ENCODE data around the gene PRPF8.

The PRPF8 gene

DNA sequence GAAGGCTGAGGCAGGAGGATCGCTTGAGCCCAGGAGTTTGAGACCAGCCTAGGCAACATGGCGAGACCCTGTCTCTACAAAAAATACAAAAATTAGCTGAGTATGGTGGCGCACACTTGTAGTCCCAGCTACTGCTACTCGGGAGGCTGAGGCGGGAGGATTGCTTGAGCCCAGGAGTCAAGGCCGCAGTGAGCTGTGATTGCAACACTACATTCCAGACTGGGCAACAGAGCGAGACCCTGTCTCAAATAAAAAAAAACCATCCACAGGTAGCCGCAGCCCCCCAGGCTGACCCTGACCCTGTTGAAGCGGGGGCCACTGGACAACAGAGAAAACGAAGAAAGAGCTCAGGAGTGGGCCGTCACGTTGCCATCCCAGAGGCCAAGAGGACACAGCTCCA, 60.0 kb downstream of the PRPF8 start:
- TF ChIP-seq, protein P1, sequence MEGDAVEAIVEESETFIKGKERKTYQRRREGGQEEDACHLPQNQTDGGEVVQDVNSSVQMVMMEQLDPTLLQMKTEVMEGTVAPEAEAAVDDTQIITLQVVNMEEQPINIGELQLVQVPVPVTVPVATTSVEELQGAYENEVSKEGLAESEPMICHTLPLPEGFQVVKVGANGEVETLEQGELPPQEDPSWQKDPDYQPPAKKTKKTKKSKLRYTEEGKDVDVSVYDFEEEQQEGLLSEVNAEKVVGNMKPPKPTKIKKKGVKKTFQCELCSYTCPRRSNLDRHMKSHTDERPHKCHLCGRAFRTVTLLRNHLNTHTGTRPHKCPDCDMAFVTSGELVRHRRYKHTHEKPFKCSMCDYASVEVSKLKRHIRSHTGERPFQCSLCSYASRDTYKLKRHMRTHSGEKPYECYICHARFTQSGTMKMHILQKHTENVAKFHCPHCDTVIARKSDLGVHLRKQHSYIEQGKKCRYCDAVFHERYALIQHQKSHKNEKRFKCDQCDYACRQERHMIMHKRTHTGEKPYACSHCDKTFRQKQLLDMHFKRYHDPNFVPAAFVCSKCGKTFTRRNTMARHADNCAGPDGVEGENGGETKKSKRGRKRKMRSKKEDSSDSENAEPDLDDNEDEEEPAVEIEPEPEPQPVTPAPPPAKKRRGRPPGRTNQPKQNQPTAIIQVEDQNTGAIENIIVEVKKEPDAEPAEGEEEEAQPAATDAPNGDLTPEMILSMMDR (IDR thresholded peaks at IDR 0.05; ENCODE audit: insufficient read depth, low read length, poor library complexity, severe bottlenecking), result no peak
- Histone ChIP-seq H3K27me3 (replicated peaks; ENCODE audit: control insufficient read depth, insufficient read depth, low read length) (no peaks in the 10 kb centered on the region), H3K4me3 (replicated peaks; ENCODE audit: low read depth, low read length) (no peak overlapping the region), H3K36me3 (ENCODE audit: control insufficient read depth, insufficient read depth, low read length) (peaks cover 9% of the 10 kb centered on the region)
- no peak for DNase-seq (ENCODE audit: extremely low read depth, insufficient read length)

DNA sequence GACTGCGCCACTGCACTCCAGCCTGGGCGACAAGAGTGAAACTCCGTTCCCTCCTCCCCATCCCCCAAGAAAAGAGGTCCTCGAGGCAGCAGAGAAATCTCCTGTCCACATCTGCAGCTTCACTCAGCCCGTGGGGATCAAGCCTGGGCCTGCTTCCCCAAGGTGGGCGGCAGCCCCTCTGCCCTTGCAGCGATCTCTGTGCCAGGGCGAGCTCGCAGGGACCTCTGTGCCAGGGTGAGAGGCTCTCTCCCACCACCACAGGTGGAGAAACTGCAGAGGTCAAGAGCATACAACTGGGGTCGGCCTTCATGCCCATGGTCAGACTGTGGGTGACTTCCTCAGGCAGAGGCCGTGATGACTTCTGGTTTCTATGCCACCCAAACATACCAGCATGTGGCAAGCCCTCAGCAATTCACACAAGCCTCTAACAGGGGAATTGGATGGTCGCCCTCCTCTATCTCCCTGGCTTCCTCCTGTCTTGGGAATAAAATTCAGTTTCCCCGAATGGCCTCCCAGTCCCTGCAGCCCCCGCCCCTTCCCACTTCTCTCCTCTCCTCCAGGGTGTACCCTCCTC, 61.5 kb downstream of the PRPF8 start:
- Histone ChIP-seq H3K27me3 (replicated peaks; ENCODE audit: control insufficient read depth, insufficient read depth, low read length) (no peaks in the 10 kb centered on the region), H3K4me3 (replicated peaks; ENCODE audit: low read depth, low read length) (no peak overlapping the region), H3K36me3 (ENCODE audit: control insufficient read depth, insufficient read depth, low read length) (peaks cover 11% of the 10 kb centered on the region)
- TF ChIP-seq, protein P1 (IDR thresholded peaks at IDR 0.05; ENCODE audit: insufficient read depth, low read length, poor library complexity, severe bottlenecking), result no peak
- DNase-seq (ENCODE audit: extremely low read depth, insufficient read length), result no peak

DNA sequence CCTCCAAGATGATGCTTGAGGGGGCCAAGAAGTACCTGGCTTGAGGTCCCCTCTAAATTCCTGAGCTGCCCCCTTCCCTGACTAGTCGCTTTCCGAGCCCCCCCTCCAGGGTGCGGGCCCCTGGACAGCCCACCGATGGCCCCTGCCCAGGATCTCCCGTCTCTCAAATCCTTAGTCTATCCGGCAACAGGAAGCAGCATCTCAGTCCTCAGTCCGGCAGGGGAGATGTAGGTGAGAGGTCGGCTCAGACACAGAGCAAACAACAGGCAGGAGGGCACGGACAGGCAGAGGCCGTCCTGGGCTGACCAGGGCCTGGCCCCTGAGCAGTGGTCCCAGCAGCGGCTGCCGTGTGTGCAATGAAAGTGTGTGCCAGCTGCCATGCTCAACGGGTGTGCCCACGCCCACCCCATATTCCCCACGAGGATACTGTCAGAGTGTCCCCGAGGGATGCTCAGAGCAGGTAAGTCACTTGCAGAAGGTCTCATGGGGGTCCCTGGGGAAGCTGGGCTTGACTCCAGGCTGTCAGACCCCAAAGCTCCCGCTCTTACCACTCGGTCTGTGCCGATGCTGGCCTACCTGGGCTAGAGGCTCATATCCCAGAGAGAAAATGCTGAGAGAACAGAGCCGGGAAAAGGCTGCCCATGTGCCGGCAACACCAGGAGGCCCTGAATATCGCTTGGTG, 63.3 kb downstream of the PRPF8 start:
- Histone ChIP-seq H3K36me3 (ENCODE audit: control insufficient read depth, insufficient read depth, low read length) (peaks cover 16% of the 10 kb centered on the region), H3K4me3 (replicated peaks; ENCODE audit: low read depth, low read length) (no peak overlapping the region), H3K27me3 (replicated peaks; ENCODE audit: control insufficient read depth, insufficient read depth, low read length) (no peaks in the 10 kb centered on the region)
- TF ChIP-seq, protein P1 (IDR thresholded peaks at IDR 0.05; ENCODE audit: insufficient read depth, low read length, poor library complexity, severe bottlenecking), result no peak
- DNase-seq (ENCODE audit: extremely low read depth, insufficient read length), result no peak

DNA sequence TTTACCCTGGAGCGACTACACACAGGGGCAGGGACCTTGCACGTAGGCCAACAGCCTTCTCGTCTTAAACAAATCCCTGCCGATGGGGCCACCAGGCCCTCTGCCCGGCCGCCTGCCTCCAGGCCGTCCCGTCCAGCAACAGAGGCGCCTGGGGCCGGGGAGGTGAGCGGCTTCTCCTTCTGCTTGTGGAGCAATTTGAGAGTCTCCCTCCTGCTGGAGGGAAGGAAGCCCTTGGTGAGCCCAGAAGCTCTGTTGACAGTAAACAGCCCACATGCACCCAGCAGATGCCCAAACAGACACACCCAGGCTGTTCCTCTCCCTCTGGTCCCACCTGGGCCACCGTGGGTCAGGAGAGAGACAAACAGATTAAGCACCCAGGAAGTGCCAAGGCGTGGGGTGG, 64.2 kb downstream of the PRPF8 start:
- H3K36me3 ChIP-seq (ENCODE audit: control insufficient read depth, insufficient read depth, low read length), result peaks cover 19% of the 10 kb centered on the region
- no peak for DNase-seq (ENCODE audit: extremely low read depth, insufficient read length)
- no peaks in the 10 kb centered on the region for H3K27me3 ChIP-seq (replicated peaks; ENCODE audit: control insufficient read depth, insufficient read depth, low read length)
- TF ChIP-seq, protein P1 (IDR thresholded peaks at IDR 0.05; ENCODE audit: insufficient read depth, low read length, poor library complexity, severe bottlenecking), result no peak
- no peak overlapping the region for H3K4me3 ChIP-seq (replicated peaks; ENCODE audit: low read depth, low read length)

DNA sequence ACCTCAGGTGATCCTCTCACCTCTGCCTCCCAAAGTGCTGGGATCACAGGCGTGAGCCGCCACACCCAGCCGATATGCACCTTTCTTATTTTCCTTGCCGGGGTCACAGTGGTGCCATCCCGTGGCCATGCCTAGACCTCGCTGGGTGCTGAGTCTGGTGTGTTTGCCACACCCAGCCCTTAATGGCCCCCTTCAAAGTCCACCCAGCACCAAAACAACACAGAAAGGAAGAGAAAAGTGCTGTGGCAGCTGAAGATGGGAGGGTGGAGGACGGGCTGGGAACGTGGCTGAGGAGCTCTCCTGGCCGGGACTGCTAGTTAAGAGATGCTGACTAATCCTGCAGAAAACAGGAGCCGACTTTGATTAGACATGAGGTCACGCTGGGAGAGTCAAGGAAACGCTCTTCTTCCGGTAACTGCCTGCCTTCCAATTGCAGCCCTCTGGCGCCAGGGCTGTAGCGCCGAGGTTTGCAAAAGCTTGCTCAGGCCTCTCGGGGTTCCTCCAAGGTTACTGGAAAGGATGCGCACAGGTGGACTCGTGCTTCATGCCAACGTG, 67.0 kb downstream of the PRPF8 start:
- peaks cover 21% of the 10 kb centered on the region for H3K36me3 ChIP-seq (ENCODE audit: control insufficient read depth, insufficient read depth, low read length)
- H3K27me3 ChIP-seq (replicated peaks; ENCODE audit: control insufficient read depth, insufficient read depth, low read length), result no peaks in the 10 kb centered on the region
- TF ChIP-seq, protein P1 (IDR thresholded peaks at IDR 0.05; ENCODE audit: insufficient read depth, low read length, poor library complexity, severe bottlenecking), result no peak
- no peak for DNase-seq (ENCODE audit: extremely low read depth, insufficient read length)
- H3K4me3 ChIP-seq (replicated peaks; ENCODE audit: low read depth, low read length), result no peak overlapping the region

All from GM06990 (cell line).